NCI-H146 treated with DMSO at 0.1 percent for 48 hours (cell line): Measurements from ENCODE around the gene SLC45A1.
"Not testable (repeated sequence)": the region's sequence is repeated elsewhere in the genome, so short reads cannot be mapped to it uniquely, and the experiment has no call there.

ENCODE experiments used
- DNase-seq: peaks from one replicate; lab custom pipeline; 2025; ENCODE audit not compliant: unreplicated experiment; lab: John Stamatoyannopoulos, UW

SLC45A1 gene

GRCh38 chr1:8367571-8368194 lies 49.8 kb downstream of the SLC45A1 start:
- no peak for DNase-seq

- DNase-seq: no peak
Observed at GRCh38 chr1:8368956-8369639, 51.2 kb downstream of the SLC45A1 start.

- DNase-seq: peak; percentile 61
Observed at GRCh38 chr1:8370046-8370881, 52.4 kb downstream of the SLC45A1 start.

DNA sequence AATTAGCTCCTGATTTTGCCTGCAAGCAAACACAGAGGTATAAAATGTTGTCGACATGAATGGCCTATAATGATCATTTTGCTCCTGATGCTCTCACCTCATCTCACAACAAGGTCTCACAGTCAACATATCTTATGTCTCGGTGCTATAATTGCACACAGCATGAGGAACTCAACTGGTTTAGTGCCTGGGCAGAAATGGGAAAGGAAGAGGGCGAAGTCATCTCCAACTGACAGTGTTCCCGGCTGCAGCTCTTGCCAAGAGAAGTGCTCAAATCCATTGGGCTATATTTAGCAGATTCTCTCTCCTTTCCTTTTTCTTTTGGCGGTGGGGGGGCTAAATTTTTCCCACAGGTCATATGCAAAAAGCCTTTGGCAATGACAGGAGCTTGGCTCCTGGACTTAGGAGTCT lies 53.0 kb downstream of the SLC45A1 start:
- DNase-seq: no peak

GRCh38 chr1:8371372-8371991 lies 53.6 kb downstream of the SLC45A1 start:
- no peak for DNase-seq

DNA sequence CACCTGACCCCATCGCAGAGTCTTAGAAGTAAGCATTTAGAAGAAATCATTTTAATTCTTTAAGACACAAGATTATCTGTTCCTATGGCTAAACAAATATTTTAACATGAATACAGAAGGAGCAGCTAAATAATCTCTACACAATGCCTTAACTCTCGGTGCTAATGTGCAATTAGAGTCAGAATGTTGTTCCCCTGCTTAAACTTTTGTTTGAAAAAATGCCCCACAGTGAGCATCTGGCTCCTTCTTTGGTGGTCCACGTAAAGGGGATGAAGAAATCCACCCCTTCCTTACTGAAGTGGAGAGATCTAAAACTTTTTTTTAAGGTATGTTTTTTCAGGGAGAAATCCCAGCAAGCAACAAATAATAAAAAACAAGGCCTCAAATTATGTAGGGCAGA lies 55.2 kb downstream of the SLC45A1 start:
- DNase-seq: no peak

GRCh38 chr1:8373581-8374241 lies 55.8 kb downstream of the SLC45A1 start:
- no peak for DNase-seq

GRCh38 chr1:8374356-8374755 lies 56.4 kb downstream of the SLC45A1 start:
- no peak for DNase-seq

DNA sequence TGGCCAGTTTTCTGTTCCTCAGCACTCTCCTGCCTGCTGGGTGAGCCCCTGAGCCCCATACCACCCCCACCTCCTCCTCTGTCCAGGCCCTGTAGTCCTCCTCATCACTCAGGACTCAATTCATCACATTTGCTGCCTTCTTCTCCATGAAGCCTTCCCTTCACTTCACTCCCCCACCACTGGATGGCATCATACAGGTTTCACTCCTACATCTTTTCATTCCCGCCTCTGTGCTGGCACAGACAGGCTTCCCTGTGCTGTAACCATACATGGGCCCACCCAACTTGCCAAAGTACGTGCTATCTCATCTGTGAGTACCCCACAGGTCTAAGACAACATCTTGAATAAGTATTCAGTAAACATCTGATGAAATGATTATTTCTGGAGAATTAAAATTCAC lies 56.9 kb downstream of the SLC45A1 start:
- no peak for DNase-seq

- no peak for DNase-seq
Observed at GRCh38 chr1:8376358-8376840, 58.5 kb downstream of the SLC45A1 start.

- no peak for DNase-seq
Observed at GRCh38 chr1:8377271-8377981, 59.5 kb downstream of the SLC45A1 start.

DNA sequence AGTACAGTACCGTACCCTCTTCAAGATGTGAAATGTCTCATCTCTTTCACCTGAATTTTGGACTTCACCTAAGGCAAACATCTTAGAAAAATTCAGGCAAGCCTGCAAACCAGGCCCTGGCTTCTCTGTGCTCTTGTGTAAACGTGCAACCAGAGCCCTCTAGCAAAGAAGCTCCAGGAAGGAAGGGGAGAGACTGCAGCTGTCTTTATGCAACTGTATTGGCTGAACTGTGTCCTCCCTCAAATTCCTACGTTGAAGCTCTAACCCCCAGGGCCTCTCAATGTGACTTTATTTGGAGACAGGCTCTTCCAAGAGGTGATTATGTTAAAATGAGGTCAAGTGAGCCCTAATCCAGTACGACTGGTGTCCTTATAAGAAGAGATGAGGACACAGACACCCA lies 60.3 kb downstream of the SLC45A1 start:
- no peak for DNase-seq

- no peak for DNase-seq
Observed at GRCh38 chr1:8378981-8379470, 61.1 kb downstream of the SLC45A1 start.

GRCh38 chr1:8379513-8380186 lies 61.7 kb downstream of the SLC45A1 start:
- no peak for DNase-seq

GRCh38 chr1:8380310-8380709 lies 62.4 kb downstream of the SLC45A1 start:
- DNase-seq: not testable (repeated sequence)

- no peak for DNase-seq
Observed at GRCh38 chr1:8381618-8382017, 63.7 kb downstream of the SLC45A1 start.

DNA sequence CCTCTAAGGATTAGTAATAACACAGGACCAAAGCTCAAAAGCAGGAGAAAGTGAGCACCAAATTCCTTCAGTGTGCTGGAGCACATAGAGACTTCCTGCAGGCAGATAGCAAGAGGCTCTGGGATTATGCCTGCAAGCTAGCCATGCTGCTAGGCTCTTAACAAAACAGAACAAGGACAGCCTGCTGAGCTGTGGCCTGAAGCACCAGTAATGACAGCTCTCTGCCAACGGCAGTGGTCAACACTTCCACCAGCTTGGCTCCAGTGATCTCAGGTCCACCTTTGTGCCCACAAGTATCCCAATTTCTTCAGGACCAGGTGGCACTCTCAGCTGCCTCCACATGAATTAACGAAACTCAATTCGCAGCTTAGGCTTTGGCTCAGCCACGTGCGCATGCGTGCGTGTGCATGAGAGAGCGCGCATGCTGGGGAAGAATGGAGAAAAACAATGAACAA lies 64.2 kb downstream of the SLC45A1 start:
- DNase-seq: no peak

DNA sequence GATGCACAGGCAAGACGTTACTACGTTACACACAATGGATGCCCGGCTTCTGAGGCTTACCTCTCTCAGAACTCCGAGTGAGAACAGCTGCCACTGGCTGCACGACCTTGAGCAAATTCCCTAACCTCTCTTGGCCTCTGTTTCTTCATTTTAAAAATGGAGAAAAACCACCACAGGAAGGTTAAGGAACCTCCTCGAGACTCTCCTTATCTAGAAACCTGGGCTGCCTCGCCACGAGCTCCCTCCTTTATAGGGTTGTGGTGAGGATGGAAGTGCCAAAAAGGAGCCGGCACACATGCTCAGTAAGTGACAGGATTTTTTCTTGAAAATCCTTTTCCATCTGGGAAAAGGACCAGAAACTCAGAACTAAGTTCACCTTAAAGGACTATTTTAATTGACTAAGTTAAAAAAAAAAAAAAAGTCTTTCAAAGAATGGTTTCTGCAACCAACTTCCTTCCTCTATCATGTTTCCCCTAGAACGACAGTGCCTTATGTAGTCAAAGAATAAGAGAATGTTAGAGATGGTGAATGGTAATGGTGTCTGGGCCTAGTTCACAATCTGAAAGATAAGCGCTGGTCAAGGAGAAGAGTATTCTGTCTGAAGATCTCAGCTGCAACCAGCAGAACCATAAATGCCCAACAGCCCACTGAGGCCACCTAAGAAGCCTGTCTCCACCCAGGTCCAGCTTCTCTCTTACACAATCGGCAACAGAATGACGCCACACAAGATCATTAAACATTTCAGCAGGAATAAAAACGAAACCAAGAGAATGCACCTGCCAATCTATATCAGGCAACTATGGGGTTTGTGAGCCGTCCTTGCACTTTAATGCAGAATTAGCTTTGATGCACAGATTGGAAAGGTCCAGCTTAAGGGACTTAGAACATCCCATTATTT lies 64.9 kb downstream of the SLC45A1 start:
- no peak for DNase-seq
